Tibial nerve (tissue), 4 donors: Measurements from ENCODE around the gene PLXNC1. TPM values are rescaled to one million over a fixed set of nuclear protein-coding genes. Genes with fewer than 3 reads are reported as not detected.

Experiments
- DNase-seq, 2 donors: peaks; one replicate each; pipeline ENCODE4 v3.0.0-alpha.2; 2019; ENCODE audit warnings: low spot score in 2 of 2
- H3K27ac ChIP-seq, 4 donors: fragments of 200-600 bp; sonication (generic) in 3 of 4; one replicate each; pipeline ENCODE4 v1.5.1; 2017 to 2019; ENCODE audit warnings: mild to moderate bottlenecking in 1 of 4
- H3K27me3 ChIP-seq, 2 donors: fragments of 200-600 bp; sonication (generic) in 1 of 2; one replicate each; pipeline versions ENCODE4 v1.5.1 to v1.6.0; 2017 to 2019
- H3K36me3 ChIP-seq, 3 donors: fragments of 200-600 bp; sonication (generic); one replicate each; pipeline ENCODE4 v1.5.1; 2018 to 2019
- H3K4me1 ChIP-seq, 4 donors: fragments of 200-600 bp; sonication (generic) in 3 of 4; one replicate each; pipeline ENCODE4 v1.5.1; 2017 to 2019
- H3K4me3 ChIP-seq, 4 donors: fragments of 200-600 bp; sonication (generic) in 3 of 4; one replicate each; pipeline ENCODE4 v1.5.1; 2017 to 2019; ENCODE audit warnings: mild to moderate bottlenecking in 1 of 4, moderate library complexity in 1 of 4
- H3K9me3 ChIP-seq, 4 donors: fragments of 200-600 bp; sonication (generic) in 3 of 4; one replicate each; pipeline ENCODE4 v1.5.1; 2017 to 2019
- EP300 ChIP-seq, 2 donors: sonication (generic); formaldehyde crosslinking; IDR thresholded peaks; one replicate each; pipeline ENCODE4 v1.6.1; 2017; ENCODE audit warnings: antibody characterized with exemption in 2 of 2, mild to moderate bottlenecking in 1 of 2
- POLR2A ChIP-seq, 2 donors: fragments of 450-650 bp; IDR thresholded peaks; one replicate each; pipeline ENCODE4 v1.6.1; 2017; ENCODE audit warnings: antibody characterized with exemption in 2 of 2, mild to moderate bottlenecking in 2 of 2, moderate library complexity in 2 of 2
- WGBS, 2 donors: methylation state at CpG; one replicate each; pipeline ENCODE4 v1.1.5; 2018; 5-methylcytosine and 5-hydroxymethylcytosine counted together
- total RNA-seq, 4 donors: library from RNA; depleted of rRNA; stranded (reverse); fragments of >200 nt; gene quantifications; one replicate each; pipeline ENCODE4 v1.1.0, GENCODE V29; 2016
- TF ChIP-seq, protein P1 (sequence below), 5 experiments: fragments of 200-600 bp in 3 of 5; fragments of 450-650 bp in 2 of 5; sonication (generic) in 3 of 5; IDR thresholded peaks; one replicate each; pipeline ENCODE4 v1.5.1; 2016 to 2019; ENCODE audit warnings: antibody characterized with exemption in 5 of 5, mild to moderate bottlenecking in 3 of 5, moderate library complexity in 2 of 5

PLXNC1 gene
- total RNA-seq, 4 donors from 2014 or later, result 9.0 to 20.8 (median 11.4) TPM

DNA sequence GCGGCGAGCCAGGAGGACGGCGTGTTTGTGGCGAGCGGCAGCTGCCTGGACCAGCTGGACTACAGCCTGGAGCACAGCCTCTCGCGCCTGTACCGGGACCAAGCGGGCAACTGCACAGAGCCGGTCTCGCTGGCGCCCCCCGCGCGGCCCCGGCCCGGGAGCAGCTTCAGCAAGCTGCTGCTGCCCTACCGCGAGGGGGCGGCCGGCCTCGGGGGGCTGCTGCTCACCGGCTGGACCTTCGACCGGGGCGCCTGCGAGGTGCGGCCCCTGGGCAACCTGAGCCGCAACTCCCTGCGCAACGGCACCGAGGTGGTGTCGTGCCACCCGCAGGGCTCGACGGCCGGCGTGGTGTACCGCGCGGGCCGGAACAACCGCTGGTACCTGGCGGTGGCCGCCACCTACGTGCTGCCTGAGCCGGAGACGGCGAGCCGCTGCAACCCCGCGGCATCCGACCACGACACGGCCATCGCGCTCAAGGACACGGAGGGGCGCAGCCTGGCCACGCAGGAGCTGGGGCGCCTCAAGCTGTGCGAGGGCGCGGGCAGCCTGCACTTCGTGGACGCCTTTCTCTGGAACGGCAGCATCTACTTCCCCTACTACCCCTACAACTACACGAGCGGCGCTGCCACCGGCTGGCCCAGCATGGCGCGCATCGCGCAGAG lies 873 bp downstream of the PLXNC1 start:
- Histone ChIP-seq H3K9me3 (no peaks in the 10 kb centered on the region), H3K4me3 (peak overlapping the region; percentile 45 to 72 (median 54)), H3K4me1 (peaks cover 0 to 44% (median 7%) of the 10 kb centered on the region in 4 donors), H3K27ac (peak overlapping the region in 2 of 4 donors; percentile 31 to 45), H3K27me3 (peaks cover 0 to 39% of the 10 kb centered on the region in 2 donors), H3K36me3 (no peaks in the 10 kb centered on the region)
- DNase-seq, result no peak
- 1 to 2% methylated on average over 36 to 45 of the region's 76 CpGs for WGBS, 2 donors
- TF ChIP-seq, protein P1, sequence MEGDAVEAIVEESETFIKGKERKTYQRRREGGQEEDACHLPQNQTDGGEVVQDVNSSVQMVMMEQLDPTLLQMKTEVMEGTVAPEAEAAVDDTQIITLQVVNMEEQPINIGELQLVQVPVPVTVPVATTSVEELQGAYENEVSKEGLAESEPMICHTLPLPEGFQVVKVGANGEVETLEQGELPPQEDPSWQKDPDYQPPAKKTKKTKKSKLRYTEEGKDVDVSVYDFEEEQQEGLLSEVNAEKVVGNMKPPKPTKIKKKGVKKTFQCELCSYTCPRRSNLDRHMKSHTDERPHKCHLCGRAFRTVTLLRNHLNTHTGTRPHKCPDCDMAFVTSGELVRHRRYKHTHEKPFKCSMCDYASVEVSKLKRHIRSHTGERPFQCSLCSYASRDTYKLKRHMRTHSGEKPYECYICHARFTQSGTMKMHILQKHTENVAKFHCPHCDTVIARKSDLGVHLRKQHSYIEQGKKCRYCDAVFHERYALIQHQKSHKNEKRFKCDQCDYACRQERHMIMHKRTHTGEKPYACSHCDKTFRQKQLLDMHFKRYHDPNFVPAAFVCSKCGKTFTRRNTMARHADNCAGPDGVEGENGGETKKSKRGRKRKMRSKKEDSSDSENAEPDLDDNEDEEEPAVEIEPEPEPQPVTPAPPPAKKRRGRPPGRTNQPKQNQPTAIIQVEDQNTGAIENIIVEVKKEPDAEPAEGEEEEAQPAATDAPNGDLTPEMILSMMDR (IDR thresholded peaks at IDR 0.05), result peak in 3 of 5 experiments; percentile 6 to 34 (median 13)
- no peak for TF ChIP-seq POLR2A (IDR thresholded peaks at IDR 0.05)

- Histone ChIP-seq H3K27me3 (peaks cover 0 to 39% of the 10 kb centered on the region in 2 donors), H3K9me3 (no peaks in the 10 kb centered on the region), H3K4me1 (peaks cover 0 to 44% (median 7%) of the 10 kb centered on the region in 4 donors), H3K27ac (peak overlapping the region in 2 of 4 donors; percentile 31 to 45), H3K4me3 (peak overlapping the region; percentile 45 to 72 (median 54)), H3K36me3 (no peaks in the 10 kb centered on the region)
- TF ChIP-seq, protein P1 (IDR thresholded peaks at IDR 0.05), result no peak
- TF ChIP-seq EP300 (IDR thresholded peaks at IDR 0.05), result no peak
- TF ChIP-seq POLR2A (IDR thresholded peaks at IDR 0.05), result no peak
- DNase-seq, result peak in 1 of 2 donors; percentile 20
- WGBS, 2 donors, result 1% methylated on average over 19 of the region's 49 CpGs
Observed at GRCh38 chr12:94149781-94150239, 1.4 kb downstream of the PLXNC1 start.

- H3K36me3 ChIP-seq, result no peaks in the 10 kb centered on the region
- H3K27me3 ChIP-seq, result peaks cover 0 to 39% of the 10 kb centered on the region in 2 donors
- peak overlapping the region in 2 of 4 donors; percentile 1 to 10 for H3K27ac ChIP-seq
- TF ChIP-seq POLR2A (IDR thresholded peaks at IDR 0.05) (no peak), EP300 (IDR thresholded peaks at IDR 0.05) (no peak)
- TF ChIP-seq, protein P1 (IDR thresholded peaks at IDR 0.05), result no peak
- peak overlapping the region; percentile 45 to 72 (median 54) for H3K4me3 ChIP-seq
- WGBS, 2 donors, result 9 to 13% methylated on average over 16 to 33 of the region's 33 CpGs
- peaks cover 0 to 40% (median 7%) of the 10 kb centered on the region in 4 donors for H3K4me1 ChIP-seq
- DNase-seq, result no peak
- H3K9me3 ChIP-seq, result no peaks in the 10 kb centered on the region
Observed at GRCh38 chr12:94150240-94151121, 2.1 kb downstream of the PLXNC1 start.

GRCh38 chr12:94151582-94151981 lies 3.2 kb downstream of the PLXNC1 start:
- Histone ChIP-seq H3K27ac (no peak overlapping the region), H3K4me3 (no peak overlapping the region), H3K27me3 (peaks cover 0 to 39% of the 10 kb centered on the region in 2 donors), H3K36me3 (no peaks in the 10 kb centered on the region), H3K4me1 (peaks cover 0 to 35% (median 7%) of the 10 kb centered on the region in 4 donors), H3K9me3 (no peaks in the 10 kb centered on the region)
- 34 to 44% methylated on average over 8 of the region's 8 CpGs for WGBS, 2 donors
- no peak for DNase-seq
- no peak for TF ChIP-seq EP300 (IDR thresholded peaks at IDR 0.05)
- TF ChIP-seq, protein P1 (IDR thresholded peaks at IDR 0.05), result no peak
- TF ChIP-seq POLR2A (IDR thresholded peaks at IDR 0.05), result no peak
